CD4-positive, alpha-beta T cell treated with Interferon gamma for 1 hour (primary cell): Measurements from ENCODE around the gene MACROD2.

Experiments used
- DNase-seq: peaks from one replicate; pipeline ENCODE4 v3.0.0-alpha.2; 2020

MACROD2 gene

GRCh38 chr20:15676815-15677214, 1681.5 kb downstream of the MACROD2 start:
- DNase-seq: no peak

GRCh38 chr20:15682690-15683089, 1687.4 kb downstream of the MACROD2 start:
- DNase-seq: no peak

- no peak for DNase-seq
These were observed 1697.3 kb downstream of the MACROD2 start for GRCh38 chr20:15692570-15692969.

GRCh38 chr20:15699431-15700146, 1704.3 kb downstream of the MACROD2 start:
- no peak for DNase-seq

GRCh38 chr20:15700147-15700765, 1704.9 kb downstream of the MACROD2 start:
- DNase-seq: no peak

- DNase-seq: no peak
These were observed 1706.8 kb downstream of the MACROD2 start for GRCh38 chr20:15702161-15702560.

- no peak for DNase-seq
These were observed 1708.0 kb downstream of the MACROD2 start for GRCh38 chr20:15703171-15703911.

- DNase-seq: no peak
These were observed 1710.7 kb downstream of the MACROD2 start for GRCh38 chr20:15705975-15706374.

GRCh38 chr20:15706719-15707118, 1711.4 kb downstream of the MACROD2 start:
- no peak for DNase-seq

GRCh38 chr20:15708984-15709598, 1713.8 kb downstream of the MACROD2 start:
- DNase-seq: peak; percentile 2

GRCh38 chr20:15710636-15711035, 1715.3 kb downstream of the MACROD2 start:
- DNase-seq: no peak

- DNase-seq: no peak
These were observed 1715.9 kb downstream of the MACROD2 start for GRCh38 chr20:15711177-15711576.

GRCh38 chr20:15716256-15716655, 1720.9 kb downstream of the MACROD2 start:
- no peak for DNase-seq

- no peak for DNase-seq
These were observed 1731.1 kb downstream of the MACROD2 start for GRCh38 chr20:15726416-15726815.

- DNase-seq: no peak
These were observed 1738.7 kb downstream of the MACROD2 start for GRCh38 chr20:15734052-15734451.

- DNase-seq: no peak
These were observed 1743.7 kb downstream of the MACROD2 start for GRCh38 chr20:15739035-15739434.

GRCh38 chr20:15740046-15740775, 1744.9 kb downstream of the MACROD2 start:
- no peak for DNase-seq

GRCh38 chr20:15742087-15742486, 1746.8 kb downstream of the MACROD2 start:
- no peak for DNase-seq

GRCh38 chr20:15742627-15743026, 1747.3 kb downstream of the MACROD2 start:
- no peak for DNase-seq

- DNase-seq: no peak
These were observed 1760.9 kb downstream of the MACROD2 start for GRCh38 chr20:15756002-15756753.

GRCh38 chr20:15756754-15757115, 1761.4 kb downstream of the MACROD2 start:
- no peak for DNase-seq

GRCh38 chr20:15759594-15759993, 1764.3 kb downstream of the MACROD2 start:
- DNase-seq: no peak
